Left renal cortex interstitium (tissue), 4 donors: ENCODE measurements around the gene FBP1. TPM values are rescaled to one million over a fixed set of nuclear protein-coding genes. Genes with fewer than 3 reads are reported as not detected.

ENCODE experiments used
- DNase-seq, 4 donors: peaks; one replicate each; pipeline ENCODE4 v3.0.0-alpha.2; 2013; ENCODE audit warnings: low read depth in 4 of 4, low spot score in 2 of 4, missing footprints in 1 of 4
- polyA plus RNA-seq, 4 donors: library from polyadenylated mRNA; unstranded; fragments of 120-200 nt; gene quantifications; one replicate each; pipeline ENCODE4 v1.2.1, GENCODE V29; 2013; ENCODE audit not compliant: insufficient read length in 4 of 4

Gene FBP1
- polyA plus RNA-seq, 4 donors, result 45.4 to 66.0 (median 54.4) TPM

DNA sequence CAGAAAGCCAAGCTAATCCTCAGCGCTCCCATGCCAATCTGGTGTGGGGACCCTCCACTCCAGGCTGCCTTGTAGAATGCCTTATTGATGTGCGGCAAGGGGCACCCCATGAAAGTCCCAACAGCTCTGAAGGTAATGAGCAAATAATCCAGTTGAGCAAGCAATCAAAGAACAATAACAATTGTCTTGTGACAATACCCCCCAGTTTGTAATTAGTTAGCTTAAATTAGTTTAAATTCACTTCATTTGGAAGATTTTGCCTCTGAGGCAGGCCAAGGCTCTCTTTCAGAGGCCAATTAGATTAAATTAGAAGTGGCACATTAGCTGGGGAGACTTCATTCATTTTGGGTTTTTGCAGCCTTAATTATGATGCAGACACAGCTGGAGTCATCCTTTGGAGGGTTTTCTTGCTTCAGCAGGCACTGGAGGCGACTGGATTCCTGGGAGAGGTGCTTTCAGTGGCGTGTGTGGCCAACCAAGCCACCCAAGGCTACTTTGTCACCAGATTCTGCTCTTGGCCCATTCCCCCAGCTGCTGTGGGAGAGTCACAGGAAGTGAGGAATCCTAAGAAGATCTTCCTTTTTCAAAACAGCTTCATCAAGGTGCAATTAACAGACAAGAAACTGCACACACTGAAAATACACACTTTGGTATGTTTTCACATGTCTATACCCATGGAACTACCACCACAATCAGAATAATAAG, 17.9 kb upstream of the FBP1 start:
- DNase-seq, result no peak

DNA sequence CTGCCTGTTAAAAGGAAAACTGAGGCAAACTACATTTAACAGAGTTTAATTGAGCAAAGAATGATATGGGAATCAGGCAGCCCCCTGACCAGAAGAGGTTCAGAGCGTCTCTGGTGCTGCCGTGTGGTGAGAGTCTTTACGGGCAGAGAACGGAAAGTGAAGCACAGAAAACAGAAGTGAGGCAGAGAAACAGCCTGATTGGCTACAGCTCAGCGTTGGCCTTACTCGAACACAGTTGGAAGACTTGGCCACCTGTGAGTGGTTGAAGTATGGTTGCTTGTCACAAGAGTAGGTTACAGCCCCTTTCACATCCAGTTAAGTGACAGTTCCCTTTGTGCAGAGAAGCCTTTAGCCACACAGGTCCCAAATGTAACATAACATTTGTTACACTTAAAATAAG, 16.9 kb upstream of the FBP1 start:
- no peak for DNase-seq

DNA sequence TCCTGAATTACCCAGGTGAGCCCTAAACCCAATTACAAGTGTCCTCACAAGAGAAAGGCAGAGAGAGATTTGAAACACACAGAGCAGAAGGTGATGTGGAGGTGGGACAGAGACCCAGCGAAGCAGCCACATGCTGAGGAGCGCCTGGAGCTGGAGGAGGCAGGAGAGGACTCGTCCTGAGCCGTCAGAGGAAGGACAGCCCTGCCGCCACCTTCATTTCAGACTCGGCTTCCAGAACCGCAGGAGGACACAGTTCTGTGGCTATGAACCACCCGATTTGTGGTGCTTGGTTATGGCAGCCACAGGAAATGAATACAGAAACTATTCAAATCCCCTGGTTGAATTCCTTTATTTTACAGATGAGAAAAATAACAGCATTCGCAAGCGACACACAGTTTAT, 16.4 kb upstream of the FBP1 start:
- no peak for DNase-seq

DNA sequence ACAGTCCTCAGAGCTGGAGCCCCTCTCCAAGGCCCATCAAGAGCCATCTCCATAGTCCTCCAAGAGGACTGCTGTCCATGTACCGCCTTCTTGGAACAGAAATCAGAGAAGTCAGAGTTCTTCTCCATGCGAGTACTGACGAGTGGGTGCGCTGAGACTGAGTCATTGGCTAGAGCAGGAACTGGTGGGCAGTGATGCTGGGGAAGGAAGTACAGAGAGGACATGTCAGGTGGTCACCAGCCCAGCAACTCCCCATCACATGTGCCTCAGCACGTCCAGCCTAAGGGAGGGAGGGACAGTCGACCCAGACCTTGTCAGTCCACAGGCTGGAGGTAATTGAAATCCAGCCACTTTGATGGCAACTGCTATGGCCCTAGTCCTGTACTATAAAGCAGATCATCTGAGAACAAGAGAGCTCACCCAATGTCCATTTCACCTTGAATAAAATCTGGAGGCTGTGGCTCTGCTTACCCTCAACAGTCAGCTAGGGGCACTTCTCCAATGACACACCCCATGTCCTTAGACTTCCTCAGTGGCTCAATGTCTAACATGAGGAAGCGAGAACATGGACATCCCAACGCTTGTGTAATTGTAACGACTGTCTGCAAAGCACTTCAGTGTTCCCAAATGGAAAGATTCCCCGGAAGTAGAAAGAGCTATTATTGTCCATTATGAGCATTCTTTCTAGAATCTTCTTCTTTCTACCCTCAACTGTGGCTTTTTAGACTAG, 15.0 kb upstream of the FBP1 start:
- DNase-seq, result no peak

DNA sequence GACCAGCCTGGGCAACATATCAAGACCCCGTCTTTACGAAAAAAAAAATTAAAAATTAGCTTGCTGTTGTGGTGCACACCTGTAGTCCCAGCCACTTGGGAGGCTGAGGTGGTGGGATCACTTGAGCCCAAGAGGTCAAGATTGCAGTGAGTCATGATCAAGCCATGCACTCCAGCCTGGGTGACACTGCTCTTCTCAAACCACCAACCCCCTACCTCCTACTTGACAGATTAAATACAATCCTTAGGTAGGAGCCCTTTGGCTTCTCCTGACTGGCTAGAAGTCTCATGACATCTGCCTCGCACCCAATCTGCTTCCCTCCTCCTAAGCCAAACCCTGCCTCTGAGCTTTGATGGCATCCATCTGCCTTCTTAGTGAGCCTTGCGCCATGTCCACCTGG, 11.6 kb upstream of the FBP1 start:
- DNase-seq, result no peak

DNA sequence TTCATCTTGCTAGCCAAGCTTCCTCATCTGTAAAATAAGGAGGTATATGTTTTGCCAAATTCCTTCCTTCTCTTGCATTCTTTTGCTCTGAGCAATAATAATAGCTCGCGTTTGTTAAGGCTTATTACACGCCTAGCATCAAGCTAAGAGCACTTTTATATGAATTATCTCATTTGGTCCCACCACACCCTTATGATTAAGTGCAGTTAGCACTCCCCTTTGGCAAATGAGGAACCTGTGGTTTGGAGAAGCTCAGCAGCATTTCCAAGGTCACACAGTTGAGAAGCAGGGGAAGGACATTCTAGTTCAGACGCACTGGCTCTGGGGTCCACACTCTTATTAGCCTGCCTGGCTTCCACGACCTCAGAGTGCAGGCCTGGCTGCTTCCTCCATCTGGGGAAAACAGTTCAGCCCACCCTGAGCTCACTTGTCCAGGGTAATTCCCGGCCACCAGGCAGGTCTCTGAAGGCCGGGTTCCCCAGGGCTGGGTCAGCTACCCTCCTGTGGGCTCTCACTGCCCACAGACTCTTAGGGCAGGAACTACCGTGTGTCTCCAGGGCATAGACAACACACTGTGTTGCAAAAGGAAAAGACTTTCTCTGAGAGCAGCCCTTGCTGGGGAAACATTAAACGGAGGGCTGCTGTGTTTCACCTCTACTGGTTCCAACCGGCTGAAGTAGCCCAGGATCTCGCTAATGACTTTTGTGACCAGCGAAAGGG, 9.9 kb upstream of the FBP1 start:
- no peak for DNase-seq

DNA sequence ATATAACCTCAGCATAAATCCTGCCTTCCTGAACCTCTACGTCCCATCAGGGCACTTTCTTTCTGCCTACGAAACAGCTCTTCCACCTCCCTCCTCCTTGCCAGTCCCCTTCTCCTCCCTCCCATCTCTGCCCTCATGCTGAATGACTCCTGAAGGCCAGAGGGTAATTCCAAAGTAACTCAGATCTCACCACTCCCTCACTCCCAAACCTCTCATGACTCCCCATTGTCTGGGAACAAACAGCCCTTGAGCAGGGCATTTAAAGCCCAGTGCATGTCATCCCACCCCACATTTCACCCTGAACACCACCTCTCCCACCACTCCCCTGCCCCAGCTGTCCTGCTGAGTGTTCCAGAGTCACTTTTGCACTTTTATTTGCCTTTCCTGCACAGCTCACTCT, 8.9 kb upstream of the FBP1 start:
- no peak for DNase-seq

DNA sequence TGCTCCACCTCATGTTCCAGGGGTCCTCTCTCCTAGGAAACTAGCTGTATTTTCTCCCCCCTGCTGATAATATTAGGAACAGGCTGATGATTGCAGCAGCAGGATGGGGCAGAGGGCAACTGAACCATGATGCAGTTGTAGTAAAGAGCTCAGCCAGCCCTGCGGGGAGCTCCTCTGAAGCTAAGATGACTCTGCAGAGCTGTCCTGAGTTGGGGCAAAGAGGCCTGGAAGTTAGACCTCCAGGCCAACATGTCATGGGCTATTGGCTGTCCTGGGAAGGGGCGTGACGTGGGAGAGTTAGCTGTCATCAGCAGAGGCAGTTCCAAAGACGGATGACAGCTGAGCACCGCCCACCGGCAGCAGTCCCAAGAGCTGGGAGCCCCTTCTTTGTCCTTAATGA, 6.6 kb upstream of the FBP1 start:
- DNase-seq, result no peak

DNA sequence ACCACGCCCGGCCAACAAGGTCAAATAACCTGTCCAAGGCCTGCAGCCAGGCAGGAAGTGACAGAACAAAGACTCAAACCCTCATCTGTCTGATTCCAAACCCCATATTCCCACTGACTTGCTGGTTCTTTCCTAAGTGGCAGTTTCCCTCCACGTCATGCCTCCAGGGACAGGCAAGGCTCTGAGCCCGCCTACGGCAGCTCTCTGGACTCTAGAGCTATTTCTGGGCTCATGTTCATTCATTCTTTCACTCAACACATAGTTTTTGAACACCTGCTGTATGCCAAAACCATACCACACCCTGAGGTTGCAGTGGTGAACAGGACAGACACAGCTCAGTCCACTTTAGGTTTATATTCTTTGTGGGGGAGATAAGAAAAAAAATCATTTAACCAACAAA, 5.2 kb upstream of the FBP1 start:
- no peak for DNase-seq

DNA sequence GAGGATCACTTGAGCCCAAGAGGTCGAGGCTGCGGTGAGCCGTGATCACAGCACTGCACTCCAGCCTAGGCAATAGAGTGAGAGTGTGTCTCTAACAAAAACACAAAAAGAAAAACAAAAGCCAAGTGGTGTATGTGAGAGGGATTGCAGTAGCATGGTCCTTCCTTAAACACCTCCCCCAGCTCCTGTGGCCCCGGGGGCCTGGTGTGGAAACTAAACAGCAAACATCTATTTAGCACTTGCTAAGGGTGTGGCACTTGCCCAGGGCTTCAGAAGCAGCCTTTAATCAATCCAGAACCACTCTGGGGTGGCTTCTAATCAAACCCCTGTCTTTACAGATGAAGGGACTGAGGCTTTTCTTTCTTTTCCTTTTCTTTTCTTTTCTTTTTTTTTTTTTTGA, 4.4 kb upstream of the FBP1 start:
- no peak for DNase-seq

DNA sequence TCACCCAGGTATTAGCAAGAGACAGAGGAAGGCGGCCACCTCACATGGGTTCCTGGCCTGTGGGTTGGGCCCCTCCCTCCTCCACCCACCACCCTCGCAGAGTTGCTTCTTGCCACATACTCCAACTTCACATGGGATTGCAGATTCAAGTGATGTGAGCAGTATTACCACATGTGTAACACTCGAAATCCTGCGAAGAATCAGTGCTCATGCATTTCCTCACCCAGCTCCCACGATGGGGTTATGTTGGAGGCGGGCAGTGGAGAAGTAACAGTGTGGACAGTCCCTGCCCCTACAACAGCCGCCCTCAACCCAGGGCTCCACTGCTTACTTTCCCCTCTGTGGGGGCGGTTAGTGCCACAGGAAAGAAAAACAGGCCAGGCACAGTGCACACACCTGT, 3.9 kb upstream of the FBP1 start:
- DNase-seq, result no peak

DNA sequence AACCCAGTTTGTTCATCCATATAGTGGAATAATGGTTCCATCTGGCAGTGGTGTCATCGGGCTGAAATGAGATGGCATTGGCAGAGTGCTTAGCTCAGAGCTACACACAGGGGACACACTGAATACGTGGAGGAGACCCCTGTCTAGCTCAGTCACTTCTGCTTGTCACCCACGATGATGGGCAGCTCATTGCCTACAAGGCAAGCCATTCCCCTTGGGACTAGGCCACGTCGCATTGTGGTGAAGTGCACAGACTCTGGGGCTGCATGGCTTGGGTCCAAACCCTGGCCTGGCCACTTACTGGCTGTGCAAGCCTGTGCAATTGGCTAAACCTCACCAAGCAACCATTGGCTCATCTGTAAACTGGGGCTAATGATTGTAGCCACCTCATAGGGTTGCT, 3.2 kb upstream of the FBP1 start:
- DNase-seq, result no peak

DNA sequence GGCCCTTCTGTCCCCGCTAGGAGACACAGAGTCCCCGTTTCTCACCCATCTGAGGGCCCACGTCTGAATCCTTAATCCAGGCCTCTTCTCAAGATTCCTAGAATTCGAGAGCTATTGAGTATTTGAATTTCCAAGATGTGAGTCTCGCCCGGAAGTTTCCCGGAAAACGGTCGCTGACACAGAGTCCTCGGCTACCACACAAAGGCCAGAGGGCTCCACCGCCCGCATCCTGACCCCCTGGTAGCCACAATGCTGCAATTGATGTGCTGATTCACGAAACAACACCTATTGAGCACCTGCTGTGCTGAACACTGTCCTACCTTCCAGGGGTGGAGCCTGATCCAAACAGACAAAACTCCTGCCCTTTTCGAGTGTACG, 670 bp upstream of the FBP1 start:
- no peak for DNase-seq

DNA sequence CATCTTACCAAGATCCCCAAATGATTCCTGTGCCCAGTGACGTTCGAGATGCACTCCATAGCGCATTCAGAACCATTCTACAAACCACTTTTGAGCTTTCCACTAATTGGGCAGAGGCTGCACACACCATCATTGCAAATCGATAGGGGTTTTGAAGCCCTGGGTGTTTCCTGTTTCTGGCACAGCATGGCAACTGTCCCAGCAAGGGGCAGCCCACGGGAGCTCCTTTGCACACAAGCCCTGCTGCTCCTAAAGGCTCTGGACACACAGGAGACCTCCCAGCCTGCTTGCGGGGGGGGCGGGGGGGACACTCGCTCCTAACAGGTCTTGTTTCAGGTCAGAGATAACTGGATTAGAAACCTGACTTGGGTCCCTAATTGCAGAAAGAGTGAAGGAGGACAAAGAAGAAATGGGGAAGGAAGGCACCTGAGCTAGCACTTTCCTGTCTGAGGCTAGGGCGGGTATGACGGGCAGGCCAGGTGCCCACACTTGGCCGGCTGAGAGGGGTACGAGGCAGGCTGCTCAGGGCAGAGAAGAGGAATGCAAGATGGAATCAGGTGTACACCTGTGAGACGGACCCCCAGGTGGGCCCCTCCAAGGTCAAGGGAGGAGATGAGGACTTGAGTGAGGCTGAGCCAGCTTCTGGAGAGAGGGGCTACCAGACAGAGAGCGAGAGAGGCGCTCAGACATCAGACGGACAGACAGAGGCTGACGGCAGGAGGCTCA, 820 bp downstream of the FBP1 start:
- DNase-seq, result no peak

DNA sequence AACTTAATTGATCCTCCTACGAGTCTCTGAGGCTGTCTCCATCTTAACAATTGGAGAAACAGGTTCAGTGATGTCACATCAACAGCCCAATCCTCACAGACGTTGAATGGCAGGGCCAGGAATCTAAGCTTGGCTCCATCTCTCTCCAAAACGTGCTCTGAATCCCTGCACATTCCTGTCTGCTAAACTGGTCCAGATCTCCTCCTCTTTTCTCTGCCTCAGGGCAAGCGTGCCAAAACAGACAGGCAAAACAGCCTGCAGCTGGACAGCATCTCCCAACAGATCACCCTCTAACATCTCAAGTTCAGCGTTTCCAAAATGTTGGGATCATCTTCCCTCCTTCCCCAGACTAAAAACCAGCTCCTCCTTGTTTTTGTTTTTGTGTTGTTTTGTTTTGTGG, 6.6 kb downstream of the FBP1 start:
- no peak for DNase-seq

DNA sequence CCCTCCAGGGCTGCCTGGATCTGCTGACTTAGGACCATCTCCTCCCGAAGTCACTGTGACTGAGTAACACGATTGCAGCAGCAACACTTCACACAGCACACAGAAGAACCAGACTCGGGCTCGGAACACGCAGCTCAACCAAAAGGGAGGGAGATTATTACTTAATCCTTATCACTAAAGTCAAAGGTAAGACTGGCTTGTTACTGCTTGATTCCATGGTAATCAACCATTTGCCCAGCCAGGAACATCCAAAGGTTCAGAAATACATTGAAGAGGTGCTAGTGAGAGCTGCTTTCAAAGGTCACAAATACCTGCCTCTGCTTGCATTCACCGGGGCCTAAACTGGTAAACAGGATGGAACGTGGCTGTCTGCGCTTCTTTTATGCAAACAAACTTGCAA, 7.7 kb downstream of the FBP1 start:
- no peak for DNase-seq

DNA sequence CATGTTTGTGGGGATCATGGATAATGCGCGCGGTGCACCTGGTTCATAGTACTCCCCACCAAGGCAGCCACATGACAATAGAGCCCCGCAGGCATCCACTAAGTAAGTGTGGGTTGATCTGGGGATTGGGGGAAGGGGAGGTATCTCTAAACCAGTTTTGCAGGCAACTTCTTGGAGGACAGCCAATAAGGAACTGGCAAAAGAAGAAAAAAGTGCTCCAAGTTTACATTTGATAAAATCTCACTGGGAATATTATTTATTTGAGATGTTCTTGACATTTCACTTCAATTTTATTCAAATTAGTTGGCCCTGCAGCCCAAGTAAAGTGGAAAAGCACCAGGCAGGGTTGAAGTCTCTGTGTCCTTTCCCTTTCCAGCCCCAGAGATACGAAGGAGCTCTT, 8.5 kb downstream of the FBP1 start:
- DNase-seq, result no peak

DNA sequence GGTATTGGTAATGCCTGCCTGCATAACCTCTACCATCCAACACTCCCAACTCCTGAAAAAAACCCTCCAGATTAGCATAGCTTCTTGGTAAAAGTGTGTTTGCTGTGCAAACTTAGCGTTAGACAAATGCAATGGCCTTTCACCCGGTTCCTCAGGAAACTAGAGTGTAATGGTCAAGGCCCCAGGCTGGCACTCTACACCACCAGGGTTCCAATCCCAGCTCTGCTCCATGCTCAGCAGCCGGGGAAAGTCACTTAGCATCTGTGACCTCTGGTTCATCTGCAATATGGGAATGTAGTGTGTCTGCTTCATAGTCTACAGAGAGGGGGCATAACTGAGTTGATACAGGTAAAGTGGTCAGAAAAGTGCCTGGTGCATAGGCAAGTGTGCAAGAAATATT, 9.0 kb downstream of the FBP1 start:
- DNase-seq, result no peak

DNA sequence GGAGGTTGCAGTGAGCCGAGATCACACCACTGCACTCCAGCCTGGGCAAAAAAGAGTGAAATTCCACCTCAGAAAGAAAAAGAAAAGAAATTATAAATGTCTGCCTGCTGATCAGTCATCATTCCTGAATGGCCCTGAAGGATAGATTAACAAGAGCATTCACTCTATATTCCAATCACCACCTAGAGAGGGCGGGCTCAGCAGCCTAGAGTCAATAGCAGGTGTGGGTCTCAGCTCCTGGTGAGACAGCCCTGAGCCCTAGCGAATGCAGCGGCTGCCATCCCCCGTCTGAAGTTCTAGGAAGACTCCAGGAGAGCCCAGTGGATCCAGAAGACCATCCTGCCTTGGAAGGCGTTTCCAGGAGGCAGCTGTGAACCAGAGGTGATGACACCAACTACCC, 12.0 kb downstream of the FBP1 start:
- DNase-seq, result no peak

DNA sequence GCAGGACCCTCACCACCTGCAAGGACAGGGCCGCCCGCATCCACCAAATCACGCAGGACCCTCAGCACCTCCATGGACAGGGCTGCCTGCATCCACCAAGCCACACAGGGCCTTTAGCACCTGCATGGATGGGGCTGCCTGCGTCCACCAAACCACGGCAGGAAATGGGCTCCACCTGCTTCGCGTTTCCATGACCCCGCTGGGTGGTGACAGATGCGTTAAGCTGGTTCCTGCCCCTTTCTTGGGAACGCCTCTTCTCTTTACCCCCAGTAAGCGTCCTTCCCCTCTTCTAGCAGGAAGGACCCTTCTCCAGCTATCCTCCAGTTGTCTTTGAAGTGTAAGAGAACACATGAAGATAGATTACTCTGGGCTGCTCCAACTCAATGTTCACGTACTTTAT, 13.5 kb downstream of the FBP1 start:
- DNase-seq, result no peak

DNA sequence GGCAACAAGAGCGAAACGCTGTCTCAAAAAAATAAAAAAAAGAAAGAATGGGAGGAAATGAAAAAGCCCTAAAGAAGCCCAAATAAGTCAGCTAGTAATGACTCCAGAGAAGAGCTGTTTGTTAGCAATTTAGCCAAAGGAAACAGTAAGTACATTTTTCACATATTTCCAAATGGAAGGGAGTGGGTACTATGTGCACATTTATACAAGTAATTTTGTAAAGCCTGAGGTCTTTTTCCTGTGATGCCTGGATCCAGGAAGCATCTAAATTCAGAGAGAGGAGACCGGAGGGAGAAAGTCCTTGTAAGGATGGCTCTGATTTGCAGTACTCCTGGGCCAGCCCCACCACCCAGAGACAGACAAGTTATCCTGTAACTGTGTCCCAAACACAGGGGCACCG, 14.7 kb downstream of the FBP1 start:
- DNase-seq, result no peak
